Endodermal cell (in vitro differentiated cells): ENCODE data around the gene KIRREL2. TPM values are rescaled to one million over a fixed set of nuclear protein-coding genes. Genes with fewer than 3 reads are reported as not detected.
A peak's percentile ranks its signal among the peaks of the same experiment; 100 is the strongest.

Source experiments
- DNase-seq: peaks from one replicate; pipeline ENCODE4 v3.0.0-alpha.2; 2017
- H3K27ac ChIP-seq: 2 replicates; pipeline ENCODE4 v1.5.1; 2013; ENCODE audit warnings: mild to moderate bottlenecking, low read depth, low read length, moderate library complexity
- H3K27me3 ChIP-seq: 2 replicates; pipeline ENCODE4 v1.6.1; 2013; ENCODE audit warnings: mild to moderate bottlenecking, low read length, moderate library complexity; ENCODE audit not compliant: insufficient read depth, control insufficient read depth, poor library complexity, severe bottlenecking
- H3K36me3 ChIP-seq: 2 replicates; pipeline ENCODE4 v1.7.0; 2013; ENCODE audit warnings: mild to moderate bottlenecking, low read length, moderate library complexity; ENCODE audit not compliant: control insufficient read depth, insufficient read depth
- H3K4me1 ChIP-seq: one replicate; pipeline ENCODE4 v1.7.0; 2013; ENCODE audit warnings: low read length; ENCODE audit not compliant: control insufficient read depth, insufficient read depth
- H3K4me3 ChIP-seq: 2 replicates; pipeline ENCODE4 v1.5.1; 2013; ENCODE audit warnings: mild to moderate bottlenecking, low read length, moderate library complexity
- H3K9ac ChIP-seq: 2 replicates; pipeline ENCODE4 v1.6.1; 2013; ENCODE audit warnings: mild to moderate bottlenecking, low read length, moderate library complexity; ENCODE audit not compliant: poor library complexity, severe bottlenecking; ENCODE audit errors: extremely low read depth
- H3K9me3 ChIP-seq: 2 replicates; pipeline ENCODE4 v1.6.1; 2013; ENCODE audit warnings: mild to moderate bottlenecking, low read length, moderate library complexity; ENCODE audit not compliant: control insufficient read depth
- H3K27ac Mint-ChIP-seq: 2 replicates; pipeline ENCODE4 v1.8.0; 2020; ENCODE audit warnings: mixed read lengths
- H3K27me3 Mint-ChIP-seq: 2 replicates; pipeline ENCODE4 v1.8.0; 2021; ENCODE audit warnings: mild to moderate bottlenecking, mixed read lengths; ENCODE audit not compliant: insufficient read depth
- H3K36me3 Mint-ChIP-seq: 2 replicates; pipeline ENCODE4 v1.8.0; 2020; ENCODE audit warnings: low read depth, mixed read lengths
- H3K4me1 Mint-ChIP-seq: 2 replicates; pipeline ENCODE4 v1.8.0; 2020; ENCODE audit warnings: mixed read lengths
- H3K4me3 Mint-ChIP-seq: 2 replicates; pipeline ENCODE4 v1.8.0; 2020; ENCODE audit warnings: mild to moderate bottlenecking, moderate library complexity, mixed read lengths
- H3K9me3 Mint-ChIP-seq: 2 replicates; pipeline ENCODE4 v1.8.0; 2020; ENCODE audit warnings: mild to moderate bottlenecking, mixed read lengths
- CTCF ChIP-seq: fragments of 200-600 bp; sonication (generic); conservative IDR thresholded peaks from 2 replicates; pipeline ENCODE4 v1.5.0; 2021; ENCODE audit warnings: antibody characterized with exemption, mild to moderate bottlenecking
- WGBS, 2 experiments: methylation state at CpG; one replicate each; pipeline versions ENCODE4 v1.1.5 to v1.1.7; 2013; ENCODE audit warnings: missing lambda C conversion rate in 2 of 2, mixed read lengths in 1 of 2; ENCODE audit not compliant: insufficient coverage in 1 of 2, insufficient read length in 1 of 2; 5-methylcytosine and 5-hydroxymethylcytosine counted together
- total RNA-seq, 2 donors: library from RNA; stranded (reverse); fragmentation: NEBNext Ultra II Directional in 1 of 2; extraction: Animal tissue kit (Norgen Biotek cat#: 25700) in 1 of 2; gene quantifications; 2 replicates in 1 of 2; 3 replicates in 1 of 2; pipeline ENCODE4 v1.2.1, GENCODE V29; 2021

Gene KIRREL2
- total RNA-seq, 2 donors from 2014 or later = 1.4 to 2.3 TPM

GRCh38 chr19:35845215-35846037 is 11.3 kb upstream of the KIRREL2 start:
- TF ChIP-seq CTCF = no peak
- Mint-ChIP-seq H3K4me3 (peak overlapping the region; percentile 43), H3K36me3 (no peaks in the 10 kb centered on the region), H3K9me3 (no peaks in the 10 kb centered on the region), H3K4me1 (peaks cover 10% of the 10 kb centered on the region), H3K27ac (no peak overlapping the region), H3K27me3 (peaks cover 97% of the 10 kb centered on the region)
- DNase-seq = peak; percentile 77
- Histone ChIP-seq H3K27ac (no peak overlapping the region), H3K4me3 (no peak overlapping the region), H3K36me3 (no peaks in the 10 kb centered on the region), H3K27me3 (peaks cover 91% of the 10 kb centered on the region), H3K9me3 (no peaks in the 10 kb centered on the region), H3K9ac (no peak overlapping the region), H3K4me1 (no peaks in the 10 kb centered on the region)
- 5 to 11% methylated on average over 18 to 63 of the region's 63 CpGs for WGBS, 2 experiments

- no peaks in the 10 kb centered on the region for H3K4me1 ChIP-seq
- 6 to 8% methylated on average over 4 to 26 of the region's 26 CpGs for WGBS, 2 experiments
- Mint-ChIP-seq H3K4me3 (peak overlapping the region; percentile 43), H3K27me3 (peaks cover 97% of the 10 kb centered on the region), H3K27ac (no peak overlapping the region), H3K4me1 (peaks cover 10% of the 10 kb centered on the region), H3K9me3 (no peaks in the 10 kb centered on the region), H3K36me3 (no peaks in the 10 kb centered on the region)
- H3K27ac ChIP-seq = no peak overlapping the region
- peak; percentile 73 for DNase-seq
- peaks cover 93% of the 10 kb centered on the region for H3K27me3 ChIP-seq
- no peaks in the 10 kb centered on the region for H3K36me3 ChIP-seq
- peak; percentile 42 for TF ChIP-seq CTCF
- no peaks in the 10 kb centered on the region for H3K9me3 ChIP-seq
- no peak overlapping the region for H3K9ac ChIP-seq
- H3K4me3 ChIP-seq = no peak overlapping the region
Measured at GRCh38 chr19:35846038-35846668, 10.6 kb upstream of the KIRREL2 start.

- H3K27me3 ChIP-seq = peaks cover 78% of the 10 kb centered on the region
- no peaks in the 10 kb centered on the region for H3K9me3 Mint-ChIP-seq
- H3K27me3 Mint-ChIP-seq = peaks cover 83% of the 10 kb centered on the region
Measured at GRCh38 chr19:35847911-35848310, 8.8 kb upstream of the KIRREL2 start.

More at GRCh38 chr19:35847911-35848310, 8.8 kb upstream of the KIRREL2 start:
- H3K4me1 Mint-ChIP-seq = peaks cover 10% of the 10 kb centered on the region
- H3K27ac ChIP-seq = no peak overlapping the region
- no peaks in the 10 kb centered on the region for H3K9me3 ChIP-seq
- no peak overlapping the region for H3K27ac Mint-ChIP-seq
- DNase-seq = no peak
- no peaks in the 10 kb centered on the region for H3K36me3 ChIP-seq
- no peak overlapping the region for H3K4me3 Mint-ChIP-seq
- 85 to 93% methylated on average over 5 to 8 of the region's 8 CpGs for WGBS, 2 experiments
- TF ChIP-seq CTCF = no peak
- H3K36me3 Mint-ChIP-seq = no peaks in the 10 kb centered on the region
- H3K9ac ChIP-seq = no peak overlapping the region
- no peak overlapping the region for H3K4me3 ChIP-seq
- no peaks in the 10 kb centered on the region for H3K4me1 ChIP-seq
